SK-N-SH (cell line): Measurements from ENCODE around the gene GJA9.

Experiments
- EP300 ChIP-seq, 2 experiments: IDR thresholded peaks; 2 replicates each; pipeline versions ENCODE4 v1.4.0 to v1.6.1; 2012; ENCODE audit warnings: borderline replicate concordance in 1 of 2, low read depth in 1 of 2, low read length in 1 of 2
- FOSL2 ChIP-seq: IDR thresholded peaks from 2 replicates; pipeline ENCODE4 v1.4.0; 2012; ENCODE audit warnings: low read depth, mild to moderate bottlenecking, moderate library complexity, borderline replicate concordance
- MAX ChIP-seq: IDR thresholded peaks from 2 replicates; pipeline ENCODE4 v1.4.0; 2012; ENCODE audit warnings: low read depth
- POLR2AphosphoS5 ChIP-seq: IDR thresholded peaks from 2 replicates; pipeline ENCODE4 v1.6.1; 2012; ENCODE audit warnings: low read depth, low read length
- RAD21 ChIP-seq: IDR thresholded peaks from 2 replicates; pipeline ENCODE4 v1.6.1; 2012; ENCODE audit warnings: mild to moderate bottlenecking, low read length
- REST ChIP-seq: IDR thresholded peaks from 2 replicates; pipeline ENCODE4 v1.6.1; 2012; ENCODE audit warnings: mild to moderate bottlenecking, low read depth, low read length, moderate library complexity
- RFX5 ChIP-seq: IDR thresholded peaks from 2 replicates; pipeline ENCODE4 v1.6.1; 2012; ENCODE audit warnings: mild to moderate bottlenecking, improper control_type of control experiment, low read length
- SMC3 ChIP-seq: IDR thresholded peaks from 2 replicates; pipeline ENCODE4 v1.6.1; 2012; ENCODE audit warnings: low read depth, low read length, improper control_type of control experiment
- TAF1 ChIP-seq: IDR thresholded peaks from 2 replicates; pipeline ENCODE4 v1.6.1; 2012; ENCODE audit warnings: low read depth, mild to moderate bottlenecking, low read length, moderate library complexity, borderline replicate concordance
- YY1 ChIP-seq: IDR thresholded peaks from 2 replicates; pipeline ENCODE4 v1.4.0; 2012; ENCODE audit warnings: low read depth, mild to moderate bottlenecking
- TF ChIP-seq, protein P1 (sequence below): fragments of 200-600 bp; sonication (generic); IDR thresholded peaks from 2 replicates; pipeline ENCODE4 v1.6.1; 2017; ENCODE audit warnings: antibody characterized with exemption, mild to moderate bottlenecking, moderate library complexity

DNA sequence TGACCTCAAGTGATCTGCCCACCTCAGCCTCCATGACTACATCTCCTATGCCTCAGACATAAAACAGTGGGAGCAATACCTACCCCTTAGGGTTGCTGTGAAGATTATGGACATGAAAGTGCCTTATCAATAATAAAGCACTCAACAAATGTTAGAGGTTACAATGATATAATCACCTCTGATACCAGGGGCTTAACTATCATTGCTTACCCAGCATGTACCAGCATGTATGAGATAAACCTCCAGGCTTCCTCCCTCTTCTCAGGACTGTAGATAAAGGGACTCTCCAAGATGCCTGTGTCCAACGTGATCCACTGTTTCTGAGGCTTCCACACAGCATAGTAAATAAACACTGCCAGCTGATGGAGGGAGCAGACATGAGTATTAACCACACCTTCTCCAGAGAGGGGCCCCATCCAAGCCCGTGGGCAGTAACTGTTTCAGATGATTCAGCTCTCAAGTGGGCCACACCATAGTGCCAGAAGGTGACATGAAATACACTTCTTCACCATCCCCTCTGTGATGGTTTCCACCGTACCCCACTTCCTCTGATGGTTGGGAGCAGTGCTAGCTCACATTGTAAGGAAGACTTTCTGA is 34.1 kb upstream of the GJA9 start:
- no peak for TF ChIP-seq YY1
- no peak for TF ChIP-seq POLR2AphosphoS5
- TF ChIP-seq, protein P1, sequence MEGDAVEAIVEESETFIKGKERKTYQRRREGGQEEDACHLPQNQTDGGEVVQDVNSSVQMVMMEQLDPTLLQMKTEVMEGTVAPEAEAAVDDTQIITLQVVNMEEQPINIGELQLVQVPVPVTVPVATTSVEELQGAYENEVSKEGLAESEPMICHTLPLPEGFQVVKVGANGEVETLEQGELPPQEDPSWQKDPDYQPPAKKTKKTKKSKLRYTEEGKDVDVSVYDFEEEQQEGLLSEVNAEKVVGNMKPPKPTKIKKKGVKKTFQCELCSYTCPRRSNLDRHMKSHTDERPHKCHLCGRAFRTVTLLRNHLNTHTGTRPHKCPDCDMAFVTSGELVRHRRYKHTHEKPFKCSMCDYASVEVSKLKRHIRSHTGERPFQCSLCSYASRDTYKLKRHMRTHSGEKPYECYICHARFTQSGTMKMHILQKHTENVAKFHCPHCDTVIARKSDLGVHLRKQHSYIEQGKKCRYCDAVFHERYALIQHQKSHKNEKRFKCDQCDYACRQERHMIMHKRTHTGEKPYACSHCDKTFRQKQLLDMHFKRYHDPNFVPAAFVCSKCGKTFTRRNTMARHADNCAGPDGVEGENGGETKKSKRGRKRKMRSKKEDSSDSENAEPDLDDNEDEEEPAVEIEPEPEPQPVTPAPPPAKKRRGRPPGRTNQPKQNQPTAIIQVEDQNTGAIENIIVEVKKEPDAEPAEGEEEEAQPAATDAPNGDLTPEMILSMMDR: no peak
- TF ChIP-seq EP300 (IDR thresholded peaks at IDR 0.05; ENCODE audit: borderline replicate concordance in 1 of 2, low read depth in 1 of 2, low read length in 1 of 2): no peak
- no peak for TF ChIP-seq MAX
- no peak for TF ChIP-seq FOSL2
- no peak for TF ChIP-seq RAD21
- no peak for TF ChIP-seq REST
- TF ChIP-seq SMC3: no peak
- no peak for TF ChIP-seq RFX5
- TF ChIP-seq TAF1: no peak
